IMR-90 (cell line): Measurements from ENCODE around the gene DYRK3.

Experiments used
- BHLHE40 ChIP-seq: fragments of 150-350 bp; IDR thresholded peaks from 2 replicates; pipeline ENCODE4 v1.6.1; 2016; ENCODE audit warnings: mild to moderate bottlenecking, low read depth, low read length
- CTCF ChIP-seq: conservative IDR thresholded peaks from 2 replicates; pipeline ENCODE4 v1.5.1; 2012; ENCODE audit warnings: mild to moderate bottlenecking, low read depth, low read length, improper control_type of control experiment
- POLR2A ChIP-seq: IDR thresholded peaks from 2 replicates; pipeline ENCODE4 v1.6.1; 2012; ENCODE audit warnings: mild to moderate bottlenecking, low read depth, low read length
- RAD21 ChIP-seq: IDR thresholded peaks from 2 replicates; pipeline ENCODE4 v1.6.1; 2012; ENCODE audit warnings: low read length, improper control_type of control experiment

DNA sequence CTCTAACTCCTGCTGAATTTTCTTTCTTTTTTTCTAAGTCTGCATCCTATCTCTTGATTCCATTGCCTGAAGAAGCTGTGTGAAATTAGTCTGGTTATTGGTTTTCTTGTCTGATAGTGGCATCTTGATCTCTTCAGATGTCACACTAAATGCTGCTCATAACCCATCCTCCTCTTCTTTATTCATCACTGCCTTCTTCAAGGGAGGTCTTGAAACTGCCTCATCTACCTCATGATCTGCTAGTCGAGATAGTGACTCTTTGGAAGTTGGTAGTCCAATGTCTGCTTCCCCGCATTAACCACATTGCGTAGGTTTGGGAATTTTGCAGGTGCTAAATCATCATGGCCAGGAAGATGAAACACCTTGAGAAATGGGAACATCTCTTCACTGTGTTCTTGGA lies 15.7 kb downstream of the DYRK3 start:
- TF ChIP-seq POLR2A (no peak), CTCF (no peak), RAD21 (no peak), BHLHE40 (no peak)
